ENCODE results near the gene SYT9. TPM values are rescaled to one million over a fixed set of nuclear protein-coding genes. Genes with fewer than 3 reads are reported as not detected.

Gene SYT9
- total and polyA plus RNA-seq, 2 donors (not counting 3 experiments of a cell fraction or from before 2014, with no cell fraction given): 0.23 TPM; not detected in 1

- POLR2A ChIA-PET: no interaction called here
- H3K27me3 ChIP-seq (ENCODE audit: control insufficient read depth in 2 of 2, insufficient read depth in 2 of 2, low read length in 2 of 2): no peaks in the 10 kb centered on the region
- CTCF ChIA-PET: no interaction called here
- no peak overlapping the region for H2AFZ ChIP-seq (ENCODE audit: low read depth, low read length)
- TF ChIP-seq JUN (IDR thresholded peaks at IDR 0.05; ENCODE audit: borderline replicate concordance, insufficient read depth, insufficient read length, low read depth): no peak
- no peak for TF ChIP-seq FOS (IDR thresholded peaks at IDR 0.05; ENCODE audit: borderline replicate concordance, insufficient read depth, low read length)
- no peak for TF ChIP-seq GATA2 (IDR thresholded peaks at IDR 0.05; ENCODE audit: insufficient read depth, insufficient read length, low read depth, low read length)
- no peak for TF ChIP-seq MAX (IDR thresholded peaks at IDR 0.05; ENCODE audit: insufficient read depth, insufficient read length)
- TF ChIP-seq MYC (IDR thresholded peaks at IDR 0.05; ENCODE audit: low read depth, low read length): no peak
- TF ChIP-seq POLR2A (IDR thresholded peaks at IDR 0.05; ENCODE audit: low read depth, low read length): no peak
- no peak for TF ChIP-seq POLR2AphosphoS5 (IDR thresholded peaks at IDR 0.05; ENCODE audit: insufficient read depth, low read depth, low read length)
- TF ChIP-seq EZH2 (IDR thresholded peaks at IDR 0.05; ENCODE audit: borderline replicate concordance, low read depth, low read length, severe bottlenecking): no peak
- TF ChIP-seq CTCF (IDR thresholded peaks at IDR 0.05; ENCODE audit: extremely low read depth in 1 of 2, insufficient read depth in 1 of 2, low read depth in 1 of 2, low read length in 2 of 2): no peak
- no peaks in the 10 kb centered on the region for H3K36me3 ChIP-seq (ENCODE audit: control insufficient read depth in 2 of 2, extremely low read depth in 1 of 2, insufficient read depth in 2 of 2, low read length in 2 of 2)
- intact Hi-C loops (cut with micrococcal nuclease) (no loop called here), dilution Hi-C loops (cut with MboI; ENCODE audit: extremely low pct_ligation_motif_present, low sequenced_read_pairs) (no loop called here)
- no peaks in the 10 kb centered on the region for H3K79me2 ChIP-seq (ENCODE audit: control insufficient read depth, insufficient read depth, low read length)
- BruUV-seq (replicated peaks): no TSS peak
- no peaks in the 10 kb centered on the region for H3K9me1 ChIP-seq (replicated peaks; ENCODE audit: control insufficient read depth, extremely low read depth, insufficient read depth, low read length)
- no peak overlapping the region for H3K4me2 ChIP-seq (ENCODE audit: insufficient read depth, low read length)
- no peak overlapping the region for H3K4me3 ChIP-seq (replicated peaks in 1 of 3; ENCODE audit: insufficient read depth in 1 of 3, low read depth in 1 of 3, low read length in 3 of 3)
- H3K9ac ChIP-seq (replicated peaks; ENCODE audit: extremely low read depth, insufficient read depth, low read length): no peak overlapping the region
- no peak for DNase-seq (ENCODE audit: low read depth, low spot score)
- peaks cover 15% of the 10 kb centered on the region for H3K4me1 ChIP-seq (ENCODE audit: control insufficient read depth, extremely low read depth, insufficient read depth, low read length)
- H3K9me3 ChIP-seq (replicated peaks; ENCODE audit: control insufficient read depth, insufficient read depth, low read length): no peaks in the 10 kb centered on the region
- no peak overlapping the region for H3K27ac ChIP-seq (ENCODE audit: insufficient read depth, low read depth, low read length)
- no peak for FAIRE-seq
- no peaks in the 10 kb centered on the region for H4K20me1 ChIP-seq (replicated peaks; ENCODE audit: control insufficient read depth, extremely low read depth, insufficient read depth, low read length)
Measured at GRCh38 chr11:7208391-7208790, 43.3 kb upstream of the SYT9 start.

All from endothelial cell of umbilical vein (primary cell).